HG03060 (cell line): ENCODE results near the gene SMURF1.
"Not testable (repeated sequence)": the region's sequence is repeated elsewhere in the genome, so short reads cannot be mapped to it uniquely, and the experiment has no call there.

Source experiments
- ATAC-seq: cut with Tn5 transposase; IDR thresholded peaks from one replicate; pipeline ENCODE4 v1.9.1; 2021; ENCODE audit warnings: low read depth, moderate number of reproducible peaks; ENCODE audit not compliant: unreplicated experiment

Gene SMURF1

DNA sequence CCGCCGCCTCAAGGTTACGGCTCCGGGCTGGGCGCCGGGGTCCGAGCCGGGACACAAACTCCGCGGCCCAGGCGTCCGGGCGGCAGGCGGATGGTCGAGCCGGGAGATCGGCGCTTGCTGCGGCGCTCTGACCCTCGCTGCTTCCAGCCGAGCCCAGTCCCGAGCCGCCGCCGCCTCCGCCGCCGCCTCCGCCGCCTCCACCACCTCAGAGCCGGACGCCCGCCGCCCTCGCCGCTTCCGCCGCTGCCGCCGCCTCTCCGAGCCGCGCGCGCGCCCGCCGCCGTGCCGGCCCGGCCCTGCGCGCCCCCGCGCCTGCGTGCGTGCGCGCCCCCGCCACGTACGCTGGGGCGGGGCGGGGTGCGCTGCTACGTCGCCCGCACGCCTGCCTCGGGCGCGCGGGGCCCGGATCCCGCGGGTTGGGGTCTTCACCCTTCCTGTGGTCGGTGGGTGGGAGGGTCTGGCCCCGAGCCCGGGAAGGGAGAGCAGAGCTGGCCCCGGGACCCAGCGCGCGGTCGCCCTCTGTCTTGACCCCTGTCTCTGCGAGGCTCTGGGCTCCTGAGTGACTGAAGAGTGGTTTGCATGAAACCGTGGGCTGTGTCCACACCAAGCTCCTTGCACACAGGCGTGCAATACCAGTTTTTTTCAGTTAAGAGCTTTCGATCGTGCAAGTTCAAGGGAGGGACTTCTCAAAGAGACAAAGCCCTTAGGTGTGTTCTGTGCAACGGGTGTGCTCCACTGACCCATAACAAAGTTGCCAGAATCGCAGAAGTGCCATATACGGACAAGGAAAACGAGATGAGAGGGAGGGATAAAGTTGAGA, at the start of gene SMURF1:
Gene SMURF1, minus strand, starts transcription at position 256 of the 820 bp plus-strand sequence. CDS start 328 bp downstream, outside the sequence.
- no peak for ATAC-seq

DNA sequence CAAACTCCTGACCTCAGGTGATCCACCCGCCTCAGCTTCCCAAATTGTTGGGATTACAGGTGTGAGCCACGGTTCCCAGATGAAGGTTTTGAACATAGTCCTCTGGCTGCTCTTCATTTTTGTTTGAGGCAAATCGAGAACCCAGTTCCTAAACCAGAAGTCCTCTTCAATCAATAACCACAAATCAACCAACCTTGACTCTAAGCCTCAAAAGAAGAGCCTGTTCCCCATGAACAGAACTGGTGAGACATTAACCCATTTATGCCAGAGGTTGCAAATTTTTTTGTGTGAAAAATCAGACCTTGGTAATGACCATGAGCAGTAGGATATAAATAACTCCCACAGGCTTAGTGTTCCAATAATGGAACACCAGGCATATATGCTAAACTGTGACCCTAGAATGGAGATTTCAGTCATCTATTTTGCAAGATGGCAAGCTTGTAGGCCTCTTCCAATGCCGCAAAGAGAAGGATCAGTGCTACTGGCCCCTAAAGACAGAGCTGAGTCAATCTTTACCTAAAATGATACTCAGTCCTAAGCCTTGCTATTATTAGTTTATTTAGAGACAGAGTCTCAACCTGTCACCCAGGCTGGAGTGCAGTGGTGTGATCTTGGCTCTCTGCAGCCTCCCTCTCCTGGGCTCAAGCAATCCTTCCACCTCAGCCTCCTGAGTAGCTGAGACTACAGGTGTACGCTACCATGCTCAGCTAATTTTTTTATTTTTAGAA, 48.1 kb upstream of the SMURF1 start:
- no peak for ATAC-seq

DNA sequence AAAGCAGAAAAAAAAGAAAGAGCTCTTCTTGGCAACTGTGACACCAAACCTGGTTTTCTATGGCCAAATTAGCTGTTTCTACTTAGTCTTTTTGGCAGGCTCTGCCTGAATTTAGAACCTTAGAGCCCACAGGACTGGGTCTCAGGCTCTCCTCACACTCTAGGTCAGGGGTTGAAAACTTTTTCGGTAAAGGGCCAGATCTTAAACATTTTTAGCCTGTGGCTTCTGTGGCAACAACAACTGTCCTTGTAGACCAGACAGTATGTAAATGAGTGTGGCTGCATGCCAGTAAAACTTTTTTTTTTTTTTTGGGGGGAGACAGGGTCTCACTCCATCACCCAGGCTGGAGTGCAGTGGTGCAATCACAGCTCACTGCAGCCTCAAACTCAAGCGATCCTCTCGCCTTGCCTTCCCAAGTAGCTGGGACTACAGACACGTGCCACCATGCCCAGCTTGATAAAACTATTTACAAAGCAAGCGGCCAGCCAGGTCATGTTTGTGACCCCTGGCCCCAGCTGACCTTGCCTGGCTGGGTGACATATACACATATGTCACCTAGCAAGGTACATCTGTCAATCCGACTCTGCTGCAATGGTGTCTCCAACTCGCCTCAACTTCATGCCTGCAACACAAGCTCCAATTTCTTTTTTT, 46.6 kb upstream of the SMURF1 start:
- no peak for ATAC-seq

DNA sequence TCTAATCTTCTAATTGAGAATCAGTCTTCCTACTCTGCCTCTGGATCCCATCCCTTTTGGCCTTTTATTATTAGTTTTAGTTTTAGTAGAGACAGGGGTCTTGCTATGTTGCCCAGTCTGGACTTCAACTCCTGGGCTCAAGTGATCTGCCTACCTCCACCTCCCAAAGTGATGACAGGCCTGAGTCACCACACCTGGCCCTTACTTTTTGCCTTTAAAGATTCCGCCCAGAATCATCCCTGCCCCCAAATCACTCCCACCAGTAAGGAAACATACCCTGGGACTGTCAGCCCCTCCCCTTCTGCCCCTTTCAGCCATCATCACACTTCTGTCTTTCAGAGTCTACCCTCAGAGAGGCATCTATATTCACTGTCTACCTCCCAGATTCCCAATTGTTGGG, 45.3 kb upstream of the SMURF1 start:
- no peak for ATAC-seq

DNA sequence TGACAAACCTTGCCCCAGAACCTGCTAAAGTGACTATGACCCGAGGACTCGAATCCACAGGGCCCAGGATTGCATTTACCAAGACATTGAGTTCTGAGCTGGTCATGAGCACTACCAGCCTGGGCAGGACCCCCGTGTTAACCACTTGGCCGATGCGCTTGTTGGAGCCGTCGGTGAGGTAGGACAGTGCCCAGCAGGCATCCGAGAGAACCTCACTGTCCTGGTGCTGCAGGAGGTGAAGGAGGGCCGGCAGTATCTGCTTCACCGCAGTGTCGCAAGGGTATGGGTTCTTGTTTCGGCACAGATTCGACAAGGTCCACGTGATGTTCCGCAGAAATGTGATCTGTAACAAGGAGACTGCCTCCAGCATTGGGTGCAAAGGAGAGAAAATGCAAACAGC, 44.3 kb upstream of the SMURF1 start:
- no peak for ATAC-seq

DNA sequence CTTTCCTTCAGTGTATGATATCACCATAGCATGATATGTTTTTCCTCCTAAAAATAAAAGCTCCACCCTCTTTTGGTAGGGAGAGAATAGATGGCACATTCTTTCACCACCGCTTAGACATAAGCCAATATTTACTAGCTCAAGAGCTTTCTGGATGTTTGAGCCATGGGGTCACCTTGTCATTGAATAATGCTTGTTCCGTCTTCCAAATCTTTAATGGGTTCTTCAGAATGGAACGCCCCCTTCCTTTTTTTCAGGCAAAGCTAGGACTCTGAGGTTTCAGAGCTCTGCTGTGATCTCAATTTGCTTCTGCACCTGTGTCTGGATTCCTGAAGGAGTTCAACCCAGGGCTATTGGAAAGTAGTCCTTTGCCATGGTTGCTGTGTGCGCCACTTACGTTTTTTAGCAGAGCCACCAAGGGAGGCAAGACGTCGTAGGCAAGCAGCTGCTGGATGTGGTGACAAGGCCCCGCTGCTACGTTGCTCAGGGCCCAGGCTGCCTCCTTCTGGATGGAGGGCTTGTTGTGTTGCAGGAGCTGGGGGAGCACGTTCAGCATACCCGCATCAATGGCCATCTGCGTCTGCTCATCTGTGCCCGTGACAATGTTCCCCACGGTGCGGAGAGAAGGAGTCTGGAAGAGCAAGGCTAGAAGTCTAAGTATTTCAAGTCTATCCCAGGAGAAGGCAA, 40.8 kb upstream of the SMURF1 start:
- no peak for ATAC-seq

DNA sequence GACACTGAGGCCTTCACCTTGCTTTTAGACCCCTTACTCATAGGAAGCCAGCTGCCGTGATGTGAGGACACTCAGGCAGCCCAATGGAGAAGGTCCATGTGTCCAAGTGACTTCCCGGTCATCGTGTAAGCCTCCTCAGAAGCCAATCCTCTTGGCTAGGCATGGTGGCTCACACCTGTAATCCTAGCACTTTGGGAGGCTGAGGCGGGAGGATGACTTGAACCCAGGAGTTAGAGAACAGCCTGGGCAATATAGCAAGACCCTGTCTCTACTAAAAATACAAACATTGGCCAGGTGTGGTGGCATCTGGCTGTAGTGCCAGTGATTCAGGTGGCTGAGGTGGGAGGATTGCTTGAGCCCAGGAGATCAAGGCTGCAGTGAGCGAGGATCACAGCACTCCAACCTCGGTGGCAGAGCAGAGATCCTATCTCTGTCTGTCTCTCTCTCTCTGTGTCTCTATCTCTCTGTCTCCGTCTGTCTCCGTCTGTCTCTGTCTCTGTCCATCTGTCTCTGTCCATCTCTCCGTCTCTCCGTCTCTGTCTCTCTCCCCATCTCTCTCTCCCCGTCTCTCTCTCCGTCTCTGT, 36.3 kb upstream of the SMURF1 start:
- ATAC-seq: no peak

DNA sequence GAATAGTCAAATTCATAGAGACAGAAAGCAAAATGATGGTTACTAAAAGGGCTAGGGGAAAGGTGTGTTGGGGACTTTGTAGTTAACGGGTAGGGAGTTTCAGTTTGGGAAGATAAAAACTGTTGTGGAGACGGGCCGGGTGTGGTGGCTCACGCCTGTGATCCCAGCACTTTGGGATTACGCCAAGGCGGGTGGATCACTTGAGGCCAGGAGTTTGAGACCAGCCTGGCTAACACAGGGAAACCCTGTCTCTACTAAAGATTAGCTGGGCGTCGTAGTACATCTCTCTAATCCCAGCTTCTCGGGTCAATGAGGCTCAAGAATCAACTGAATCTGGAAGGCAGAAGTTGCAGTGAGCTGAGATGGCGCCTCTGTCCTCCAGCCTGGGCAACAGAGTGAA, 33.3 kb upstream of the SMURF1 start:
- ATAC-seq: no peak

DNA sequence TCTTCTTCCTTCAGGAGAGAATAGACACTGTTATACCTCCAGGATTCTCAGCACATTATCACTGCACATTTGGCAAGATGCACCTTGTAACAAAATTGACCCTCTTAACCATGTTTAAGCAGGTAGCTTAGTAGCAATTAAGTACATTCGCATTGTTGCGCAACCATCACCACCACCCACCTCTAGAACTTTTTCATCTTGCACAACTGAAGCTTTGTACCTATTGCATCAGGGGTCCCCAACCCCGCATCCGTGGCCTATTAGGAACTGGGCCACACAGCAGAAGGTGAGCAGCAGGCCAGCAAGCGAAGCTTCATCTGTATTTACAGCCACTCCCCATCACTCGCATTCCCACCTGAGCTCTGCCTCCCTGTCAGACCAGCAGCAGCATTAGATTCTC, 29.9 kb upstream of the SMURF1 start:
- no peak for ATAC-seq

DNA sequence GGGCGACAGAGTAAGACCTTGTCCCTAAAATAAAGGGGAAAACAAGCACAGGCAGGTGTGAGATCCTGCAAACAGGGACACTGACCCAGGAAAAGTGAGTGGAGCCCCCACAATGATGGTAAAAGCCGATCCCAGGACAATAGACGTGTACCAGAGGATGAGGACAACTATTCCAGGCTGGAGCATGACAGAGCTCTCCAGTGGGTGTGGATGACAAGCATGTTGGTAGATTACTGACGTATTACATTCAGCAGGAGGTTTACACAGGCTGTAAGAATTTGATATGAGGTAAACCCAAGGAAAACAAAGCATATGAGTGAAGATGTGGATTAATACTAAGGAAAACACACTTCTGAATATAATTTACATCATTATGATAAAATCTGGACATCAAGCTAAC, 27.8 kb upstream of the SMURF1 start:
- no peak for ATAC-seq

DNA sequence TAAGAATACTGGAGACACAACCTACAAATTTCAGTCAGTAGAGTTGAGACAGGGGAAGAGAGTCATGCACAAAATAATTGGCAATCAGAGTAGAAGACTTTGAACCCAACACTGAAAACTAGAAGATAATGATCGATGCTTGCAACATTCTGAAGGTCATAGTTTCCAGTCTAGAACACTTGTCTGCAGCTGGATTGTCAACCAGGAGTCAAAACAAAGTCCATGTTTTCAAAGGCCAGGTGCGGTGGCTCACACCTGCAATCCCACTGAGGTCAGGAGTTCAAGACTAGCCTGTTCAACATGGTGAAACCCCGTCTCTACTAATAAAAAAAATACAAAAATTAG, 26.8 kb upstream of the SMURF1 start:
- ATAC-seq: no peak

DNA sequence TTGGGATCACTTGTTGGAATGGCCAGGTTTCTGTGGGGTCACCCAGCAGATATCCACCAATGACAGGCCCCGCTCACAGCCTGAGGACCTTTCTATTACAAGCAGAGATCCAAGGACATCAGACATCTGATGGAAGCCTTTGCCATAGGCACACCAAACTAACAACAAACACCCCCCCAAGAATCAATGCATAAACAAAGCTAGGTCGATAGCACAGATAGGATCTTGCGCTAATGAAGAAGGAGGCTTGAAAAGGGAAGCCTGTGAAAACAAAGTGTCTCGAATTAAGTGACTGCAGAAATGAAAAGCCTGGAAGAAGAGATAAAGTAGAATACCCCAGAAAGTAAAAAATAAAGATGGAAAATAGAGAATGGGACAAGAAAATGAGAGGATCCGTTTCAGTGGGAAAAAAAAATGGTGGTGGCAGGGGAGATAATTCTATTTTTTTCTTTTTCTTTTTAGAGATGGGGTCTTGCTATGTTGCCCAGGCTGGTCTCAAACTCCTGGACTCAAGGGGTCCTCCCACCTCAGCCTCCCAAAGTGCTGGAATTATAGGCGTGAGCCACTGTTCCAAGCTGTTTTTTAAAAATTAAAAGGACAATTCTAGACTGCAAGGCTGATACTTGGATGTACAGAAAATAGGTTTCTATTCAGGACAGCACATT, 26.3 kb upstream of the SMURF1 start:
- ATAC-seq: no peak

DNA sequence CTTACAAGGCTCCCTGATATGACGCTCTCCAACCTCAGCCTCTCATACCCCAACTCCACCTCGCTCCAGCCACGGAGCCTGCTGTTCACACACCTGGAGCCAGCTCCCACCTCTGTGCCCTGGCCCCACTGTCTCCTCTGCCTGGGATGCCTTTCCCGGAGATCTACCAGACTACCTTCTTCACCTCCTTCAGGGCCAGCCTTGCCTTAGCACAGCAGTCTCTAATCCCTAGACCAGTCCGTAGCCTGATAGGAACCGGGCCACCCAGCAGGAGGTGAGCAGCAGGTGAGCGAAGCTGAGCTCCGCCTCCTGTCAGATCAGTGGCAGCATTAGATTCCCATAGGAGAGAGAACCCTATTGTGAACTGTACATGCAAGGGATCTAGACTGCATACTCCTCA, 23.2 kb upstream of the SMURF1 start:
- ATAC-seq: no peak

DNA sequence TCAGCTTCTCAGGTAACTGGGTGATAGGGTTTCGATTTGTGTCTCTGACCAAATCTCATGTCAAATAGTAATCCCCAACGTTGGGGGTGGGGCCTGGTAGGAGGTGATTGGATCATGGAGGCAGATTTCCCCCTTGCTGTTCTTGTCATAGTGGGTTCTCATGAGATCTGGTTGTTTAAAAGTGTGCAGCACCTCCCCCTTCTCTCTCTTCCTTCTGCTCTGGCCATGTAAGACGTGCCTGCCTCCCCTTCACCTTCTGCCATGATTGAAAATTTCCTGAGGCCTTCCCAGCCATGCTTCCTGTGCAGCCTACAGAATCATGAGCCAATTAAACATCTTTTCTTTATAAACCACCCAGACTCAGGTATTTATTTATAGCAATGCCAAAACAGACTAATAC, 21.9 kb upstream of the SMURF1 start:
- ATAC-seq: no peak

DNA sequence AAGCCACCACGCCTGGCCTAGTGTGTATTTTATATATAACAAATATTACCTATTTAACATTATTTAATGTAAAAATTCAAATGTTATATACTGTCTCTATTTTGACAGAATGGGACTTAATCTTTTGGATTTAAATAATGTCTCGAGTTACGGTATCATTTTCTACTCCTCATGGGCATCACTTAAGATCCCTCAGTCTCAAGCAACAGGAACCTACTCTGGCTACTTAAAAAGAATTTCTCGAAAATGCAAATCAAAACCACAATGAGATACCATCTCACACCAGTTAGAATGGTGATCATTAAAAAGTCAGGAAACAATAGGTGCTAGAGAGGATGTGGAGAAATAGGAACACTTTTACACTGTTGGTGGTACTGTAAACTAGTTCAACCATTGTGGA, 19.8 kb upstream of the SMURF1 start:
- ATAC-seq: not testable (repeated sequence)

DNA sequence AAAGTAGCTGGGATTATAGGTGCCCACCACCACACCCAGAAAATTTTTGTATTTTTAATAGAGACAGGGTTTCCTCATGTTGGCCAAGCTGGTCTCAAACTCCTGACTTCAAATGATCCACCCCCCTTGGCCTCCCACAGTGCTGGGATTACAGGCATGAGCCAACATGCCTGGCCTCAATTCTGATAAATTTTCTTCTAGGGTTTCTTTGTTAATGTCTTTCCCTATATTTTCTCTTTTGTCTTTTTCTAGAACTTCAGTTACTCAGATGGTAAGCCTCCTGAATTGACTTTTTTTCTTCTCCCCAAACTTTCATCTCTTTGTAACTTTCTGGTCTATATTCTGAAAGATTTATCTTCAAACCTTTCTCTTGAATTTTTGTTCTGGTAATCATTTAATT, 12.7 kb upstream of the SMURF1 start:
- ATAC-seq: no peak

DNA sequence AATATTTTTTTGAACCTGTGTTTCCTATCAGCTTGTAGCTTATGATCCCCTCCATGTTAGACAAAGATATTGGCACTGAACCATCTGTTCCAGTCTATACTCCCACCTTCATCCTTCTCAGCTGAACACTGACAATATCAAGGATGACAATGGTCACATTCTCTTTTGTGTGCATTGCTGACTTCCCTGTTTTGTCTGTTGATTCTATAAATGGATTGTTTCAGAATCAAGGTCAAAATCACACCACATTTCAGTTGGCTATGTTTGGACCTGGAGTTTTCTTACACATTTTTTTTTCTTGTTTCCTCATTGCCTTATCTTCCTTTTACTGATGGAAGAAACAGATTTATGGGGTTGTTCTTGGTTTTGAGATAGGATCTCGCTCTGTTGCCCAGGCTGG, 11.3 kb upstream of the SMURF1 start:
- ATAC-seq: no peak

DNA sequence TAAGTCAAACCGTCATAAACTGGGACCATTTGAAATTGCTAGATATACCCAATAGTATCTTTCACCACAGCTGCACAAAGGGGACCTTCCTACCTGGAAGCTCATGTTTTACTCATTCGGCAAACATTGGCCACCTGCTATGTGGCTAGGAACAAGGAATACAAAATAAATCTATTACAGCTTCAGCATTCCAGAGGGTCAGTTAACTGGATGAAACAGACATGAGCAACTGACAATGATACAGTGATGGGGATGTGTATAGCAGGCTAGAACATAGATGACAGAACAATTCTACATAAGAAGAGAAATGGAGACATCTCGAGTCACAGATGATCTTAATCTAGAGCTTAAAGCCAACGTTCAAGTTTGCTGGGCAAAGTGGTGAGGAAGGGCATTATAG, 3.1 kb upstream of the SMURF1 start:
- no peak for ATAC-seq

DNA sequence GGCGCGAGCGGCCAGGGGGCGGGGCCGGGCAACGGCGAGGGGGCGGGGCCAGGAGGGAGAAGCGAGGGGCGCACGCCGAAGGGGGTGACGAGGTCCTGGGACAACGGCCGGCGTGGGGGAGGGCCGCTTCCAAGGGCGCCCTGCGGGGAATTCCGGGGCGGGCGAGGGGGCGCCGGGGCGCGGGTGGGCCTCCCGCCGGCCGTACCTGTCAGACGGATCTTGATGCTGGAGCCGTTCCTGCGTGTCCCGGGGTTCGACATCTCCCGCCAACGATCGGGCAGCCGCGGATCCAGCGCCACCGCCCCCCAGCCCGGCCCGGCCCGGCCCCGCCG, 421 bp downstream of the SMURF1 start:
- ATAC-seq: no peak

DNA sequence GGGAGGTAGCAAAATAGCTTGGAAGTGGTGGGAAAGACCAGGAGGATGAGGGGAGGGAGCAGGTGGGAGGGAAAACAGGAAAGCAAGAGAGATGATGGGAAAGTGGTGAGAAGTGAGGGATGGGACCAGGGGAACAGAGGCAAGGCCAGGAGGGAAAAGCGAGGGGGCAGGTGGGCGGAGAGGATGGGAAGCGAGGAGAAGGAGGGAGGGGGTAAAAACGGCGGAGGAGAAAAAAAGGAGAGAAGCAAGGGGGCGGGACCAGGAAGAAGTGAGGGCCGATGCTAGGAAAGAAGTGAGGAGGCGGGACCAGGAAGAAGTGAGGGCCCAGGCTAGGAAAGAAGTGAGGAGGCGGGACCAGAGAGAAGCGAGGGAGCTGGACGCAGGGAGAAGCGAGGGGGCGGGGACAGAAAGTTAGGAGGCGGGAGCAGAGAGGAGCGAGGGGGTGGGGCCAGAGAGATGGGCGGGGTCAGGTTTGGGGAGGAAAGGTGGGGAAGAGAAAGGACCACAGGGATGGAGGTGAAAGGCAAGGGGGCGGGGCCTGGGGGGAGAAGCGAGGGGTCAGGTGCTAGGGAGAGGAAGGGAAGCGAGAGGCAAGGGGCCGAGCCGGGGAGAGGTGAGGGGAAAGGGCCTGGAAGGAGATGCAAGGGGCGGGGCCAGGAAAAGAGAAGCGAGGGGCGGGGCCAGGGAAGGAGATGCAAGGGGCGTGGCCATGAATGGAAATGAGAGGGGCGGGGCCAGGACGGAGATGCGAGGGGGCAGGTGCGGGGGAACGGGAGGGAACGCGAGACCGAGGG, 984 bp downstream of the SMURF1 start:
- ATAC-seq: no peak
